Measurements from ENCODE around the gene OVOL3.

DNA sequence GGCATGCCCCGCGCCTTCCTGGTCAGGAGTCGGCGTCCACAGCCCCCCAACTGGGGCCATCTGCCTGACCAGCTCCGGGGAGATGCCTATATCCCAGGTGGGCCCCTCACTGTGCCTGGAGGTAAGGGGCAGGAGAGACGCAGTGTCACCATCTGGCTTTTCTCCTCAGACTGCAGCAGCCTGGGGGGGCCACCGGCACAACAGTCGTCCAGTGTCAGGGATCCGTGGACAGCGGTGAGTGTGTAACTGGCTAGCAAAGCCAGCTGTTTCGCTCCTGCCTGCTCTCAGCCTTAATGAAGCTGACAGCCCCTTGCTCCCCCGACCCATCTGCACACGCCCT, 227 bp downstream of the OVOL3 start:
- TF ChIP-seq, protein P1, sequence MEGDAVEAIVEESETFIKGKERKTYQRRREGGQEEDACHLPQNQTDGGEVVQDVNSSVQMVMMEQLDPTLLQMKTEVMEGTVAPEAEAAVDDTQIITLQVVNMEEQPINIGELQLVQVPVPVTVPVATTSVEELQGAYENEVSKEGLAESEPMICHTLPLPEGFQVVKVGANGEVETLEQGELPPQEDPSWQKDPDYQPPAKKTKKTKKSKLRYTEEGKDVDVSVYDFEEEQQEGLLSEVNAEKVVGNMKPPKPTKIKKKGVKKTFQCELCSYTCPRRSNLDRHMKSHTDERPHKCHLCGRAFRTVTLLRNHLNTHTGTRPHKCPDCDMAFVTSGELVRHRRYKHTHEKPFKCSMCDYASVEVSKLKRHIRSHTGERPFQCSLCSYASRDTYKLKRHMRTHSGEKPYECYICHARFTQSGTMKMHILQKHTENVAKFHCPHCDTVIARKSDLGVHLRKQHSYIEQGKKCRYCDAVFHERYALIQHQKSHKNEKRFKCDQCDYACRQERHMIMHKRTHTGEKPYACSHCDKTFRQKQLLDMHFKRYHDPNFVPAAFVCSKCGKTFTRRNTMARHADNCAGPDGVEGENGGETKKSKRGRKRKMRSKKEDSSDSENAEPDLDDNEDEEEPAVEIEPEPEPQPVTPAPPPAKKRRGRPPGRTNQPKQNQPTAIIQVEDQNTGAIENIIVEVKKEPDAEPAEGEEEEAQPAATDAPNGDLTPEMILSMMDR (IDR thresholded peaks at IDR 0.05) = no peak
- no peak for TF ChIP-seq POLR2A (IDR thresholded peaks at IDR 0.05)

Data from esophagus squamous epithelium (tissue), 4 donors.